Gastroesophageal sphincter (tissue), 3 donors: ENCODE results near the gene PLCB1.

Experiments
- CTCF ChIP-seq, 4 experiments: fragments of 200-600 bp in 2 of 4; fragments of 450-650 bp in 2 of 4; sonication (generic) in 1 of 4; IDR thresholded peaks; one replicate each; pipeline ENCODE4 v1.5.1; 2017 to 2019; ENCODE audit warnings: antibody characterized with exemption in 4 of 4, mild to moderate bottlenecking in 2 of 4, moderate library complexity in 2 of 4
- POLR2A ChIP-seq, 2 donors: fragments of 450-650 bp; IDR thresholded peaks; one replicate each; pipeline ENCODE4 v1.6.1; 2017; ENCODE audit warnings: antibody characterized with exemption in 2 of 2, mild to moderate bottlenecking in 2 of 2, moderate library complexity in 1 of 2
- POLR2AphosphoS5 ChIP-seq: sonication (generic); formaldehyde crosslinking; IDR thresholded peaks from one replicate; pipeline ENCODE4 v1.6.1; 2017; ENCODE audit warnings: antibody characterized with exemption

- TF ChIP-seq CTCF (IDR thresholded peaks at IDR 0.05) (no peak), POLR2A (IDR thresholded peaks at IDR 0.05) (no peak), POLR2AphosphoS5 (no peak)
Measured at GRCh38 chr20:8163543-8163942, 31.5 kb downstream of the PLCB1 start.
